HEK293T (cell line): ENCODE results near the gene MOK.
"Not testable (repeated sequence)": the region's sequence is repeated elsewhere in the genome, so short reads cannot be mapped to it uniquely, and the experiment has no call there.

ENCODE experiments used
- CTCF ChIA-PET: fragments of 350-600 bp; formaldehyde crosslinking; extraction: SDS; loops from one replicate; lab custom pipeline; 2021; ENCODE audit warnings: antibody characterized with exemption, inconsistent platforms; lab: Yijun Ruan, JAX
- POLR2A ChIA-PET: fragments of 350-600 bp; formaldehyde crosslinking; extraction: SDS; loops from one replicate; lab custom pipeline; 2020; ENCODE audit warnings: antibody characterized with exemption, inconsistent platforms; lab: Yijun Ruan, JAX
- DNase-seq: peaks from one replicate; pipeline ENCODE4 v3.0.0; 2012; ENCODE audit warnings: mixed read lengths; ENCODE audit errors: extremely low spot score
- ARNT ChIP-seq: fragments of 450-650 bp; IDR thresholded peaks from 2 replicates; pipeline ENCODE4 v1.6.1; 2017; ENCODE audit warnings: mild to moderate bottlenecking
- BHLHE40 ChIP-seq: fragments of 450-650 bp; IDR thresholded peaks from 2 replicates; pipeline ENCODE4 v1.6.1; 2016; ENCODE audit warnings: mild to moderate bottlenecking, moderate library complexity, borderline replicate concordance
- CTBP1 ChIP-seq: fragments of 450-650 bp; IDR thresholded peaks from 2 replicates; pipeline ENCODE4 v1.6.1; 2016; ENCODE audit warnings: borderline replicate concordance
- ELF4 ChIP-seq: fragments of 450-650 bp; IDR thresholded peaks from 2 replicates; pipeline ENCODE4 v1.6.1; 2017; ENCODE audit warnings: antibody characterized with exemption
- FOXA1 ChIP-seq: fragments of 450-650 bp; IDR thresholded peaks from 2 replicates; pipeline ENCODE4 v1.6.1; 2016; ENCODE audit warnings: mild to moderate bottlenecking
- FOXK2 ChIP-seq: fragments of 450-650 bp; IDR thresholded peaks from 2 replicates; pipeline ENCODE4 v1.6.1; 2016; ENCODE audit warnings: mild to moderate bottlenecking
- FOXM1 ChIP-seq: fragments of 450-650 bp; IDR thresholded peaks from 2 replicates; pipeline ENCODE4 v1.6.1; 2017; ENCODE audit warnings: mild to moderate bottlenecking, borderline replicate concordance
- HDGF ChIP-seq: fragments of 450-650 bp; IDR thresholded peaks from 2 replicates; pipeline ENCODE4 v1.6.1; 2017; ENCODE audit warnings: antibody characterized with exemption, borderline replicate concordance
- L3MBTL2 ChIP-seq: fragments of 450-650 bp; conservative IDR thresholded peaks from 2 replicates; pipeline ENCODE4 v1.6.1; 2016; ENCODE audit warnings: mild to moderate bottlenecking
- LEF1 ChIP-seq: fragments of 450-650 bp; IDR thresholded peaks from 2 replicates; pipeline ENCODE4 v1.6.1; 2017; ENCODE audit warnings: mild to moderate bottlenecking, borderline replicate concordance
- NFRKB ChIP-seq: fragments of 450-650 bp; IDR thresholded peaks from 2 replicates; pipeline ENCODE4 v1.6.1; 2016; ENCODE audit warnings: mild to moderate bottlenecking, moderate library complexity
- SP1 ChIP-seq: fragments of 450-650 bp; IDR thresholded peaks from 2 replicates; pipeline ENCODE4 v1.6.1; 2017
- SUZ12 ChIP-seq: fragments of 450-650 bp; IDR thresholded peaks from 2 replicates; pipeline ENCODE4 v1.6.1; 2016; ENCODE audit warnings: mild to moderate bottlenecking
- TARDBP ChIP-seq: fragments of 450-650 bp; IDR thresholded peaks from 2 replicates; pipeline ENCODE4 v1.6.1; 2016
- ZNF384 ChIP-seq: fragments of 450-650 bp; IDR thresholded peaks from 2 replicates; pipeline ENCODE4 v1.6.1; 2016
- TF ChIP-seq, protein P1 (sequence below): fragments of 450-650 bp; IDR thresholded peaks from 2 replicates; pipeline ENCODE4 v1.6.1; 2016

MOK gene

DNA sequence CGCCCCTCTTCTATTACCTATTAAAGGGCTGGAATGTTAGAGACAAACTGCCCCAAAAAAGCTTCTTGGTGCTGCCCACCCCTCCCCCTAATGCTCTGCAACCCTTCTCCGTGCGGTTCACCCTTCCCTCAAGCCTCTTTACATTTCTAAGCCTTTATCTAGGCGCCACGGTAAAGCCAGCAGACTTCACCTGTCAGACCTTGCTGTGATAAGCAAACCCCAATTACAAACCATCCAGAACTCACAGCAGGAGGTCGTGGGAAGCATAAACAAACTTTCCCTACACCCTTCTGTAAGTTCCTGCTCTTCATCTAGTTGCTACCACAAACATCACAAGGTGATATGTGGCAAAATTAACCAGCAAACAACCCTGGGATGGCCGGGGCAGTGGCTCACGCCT, 56.8 kb downstream of the MOK start:
- ChIA-PET CTCF (no interaction called here), POLR2A (no interaction called here)
- DNase-seq: no peak
- TF ChIP-seq FOXK2 (no peak), LEF1 (no peak), FOXM1 (no peak), L3MBTL2 (no peak)

DNA sequence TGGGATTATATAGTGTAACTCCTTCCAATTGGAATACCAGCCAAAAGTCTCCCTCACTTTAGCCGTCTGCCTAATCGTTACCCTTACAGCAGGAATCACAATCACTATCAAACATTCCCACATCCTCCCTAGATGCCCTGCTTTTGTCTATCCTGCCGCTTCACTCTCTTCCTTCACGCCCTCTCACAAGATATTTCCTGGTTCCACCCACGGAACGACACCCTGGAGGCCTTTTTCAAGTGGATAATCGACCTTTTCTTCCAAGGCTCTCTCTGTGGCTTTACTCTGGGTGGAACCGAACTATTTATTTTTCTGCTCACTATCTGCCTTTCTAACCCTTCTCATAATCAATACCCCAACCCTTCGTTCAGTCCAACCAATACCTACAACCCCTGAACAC, 58.9 kb downstream of the MOK start:
- CTCF ChIA-PET: no interaction called here
- DNase-seq: no peak
- POLR2A ChIA-PET: no interaction called here
- TF ChIP-seq CTBP1 (no peak), FOXK2 (no peak), BHLHE40 (no peak), NFRKB (no peak), SUZ12 (no peak), HDGF (no peak)

DNA sequence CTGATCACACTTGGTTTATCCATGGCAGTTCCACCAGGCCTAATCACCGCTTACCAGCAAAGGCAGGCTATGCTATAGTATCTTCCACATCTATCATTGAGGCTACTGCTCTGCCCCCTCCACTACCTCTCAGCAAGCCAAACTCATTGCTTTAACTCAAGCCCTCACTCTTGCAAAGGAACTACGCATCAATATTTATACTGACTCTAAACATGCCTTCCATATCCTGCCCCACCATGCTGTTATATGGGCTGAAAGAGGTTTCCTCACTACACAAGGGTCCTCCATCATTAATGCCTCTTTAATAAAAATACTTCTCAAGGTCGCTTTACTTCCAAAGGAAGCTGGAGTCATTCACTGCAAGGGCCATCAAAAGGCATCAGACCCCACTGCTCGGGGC, 61.2 kb downstream of the MOK start:
- CTCF ChIA-PET, POLR2A ChIA-PET, DNase-seq: not testable (repeated sequence)

DNA sequence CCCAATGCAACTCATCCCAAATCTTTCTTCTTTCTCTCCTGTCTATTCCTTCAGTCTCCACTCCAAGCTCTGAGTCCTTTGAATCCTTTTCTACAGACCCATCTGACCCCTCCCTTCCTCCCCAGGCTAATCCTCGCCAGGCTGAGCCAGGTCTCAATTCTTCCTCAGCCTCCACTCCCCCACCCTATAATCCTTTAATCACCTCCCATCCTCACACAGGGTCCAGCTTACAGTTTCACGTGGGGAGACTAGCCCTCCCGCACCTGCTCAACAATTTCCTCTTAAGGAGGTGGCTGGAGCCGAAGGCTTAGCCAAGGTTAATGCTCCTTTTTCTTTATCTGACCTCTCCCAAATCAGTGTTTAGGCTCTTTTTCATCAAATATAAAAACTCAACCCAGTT, 63.8 kb downstream of the MOK start:
- TF ChIP-seq FOXK2 (no peak), BHLHE40 (no peak), ARNT (no peak)
- TF ChIP-seq, protein P1, sequence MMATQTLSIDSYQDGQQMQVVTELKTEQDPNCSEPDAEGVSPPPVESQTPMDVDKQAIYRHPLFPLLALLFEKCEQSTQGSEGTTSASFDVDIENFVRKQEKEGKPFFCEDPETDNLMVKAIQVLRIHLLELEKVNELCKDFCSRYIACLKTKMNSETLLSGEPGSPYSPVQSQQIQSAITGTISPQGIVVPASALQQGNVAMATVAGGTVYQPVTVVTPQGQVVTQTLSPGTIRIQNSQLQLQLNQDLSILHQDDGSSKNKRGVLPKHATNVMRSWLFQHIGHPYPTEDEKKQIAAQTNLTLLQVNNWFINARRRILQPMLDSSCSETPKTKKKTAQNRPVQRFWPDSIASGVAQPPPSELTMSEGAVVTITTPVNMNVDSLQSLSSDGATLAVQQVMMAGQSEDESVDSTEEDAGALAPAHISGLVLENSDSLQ: no peak
- CTCF ChIA-PET: interaction anchor here (0.6 kb wide), 1 partner anchor 22 kb away, joined by 3 read pairs; no protein-coding TSS in a partner anchor
- POLR2A ChIA-PET: no interaction called here
- DNase-seq: no peak

DNA sequence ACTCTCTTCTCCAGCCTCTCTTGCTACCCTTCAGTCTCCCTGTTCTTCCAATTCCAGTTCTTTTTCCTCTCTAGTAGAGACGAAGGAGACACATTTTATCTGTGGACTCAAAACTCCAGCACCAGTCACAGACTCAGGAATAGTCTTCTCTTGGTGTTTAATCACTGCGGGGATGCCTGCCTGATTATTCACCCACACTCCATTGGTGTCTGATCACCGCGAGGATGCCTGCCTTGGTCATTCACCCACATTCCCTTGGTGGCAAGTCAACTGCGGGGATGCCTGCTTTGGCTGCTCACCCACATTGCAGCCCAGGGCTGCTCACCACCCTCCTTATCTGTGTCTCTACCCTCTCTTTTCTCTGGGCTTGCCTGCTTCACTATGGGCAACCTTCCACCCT, 64.5 kb downstream of the MOK start:
- CTCF ChIA-PET: interaction anchor here (0.6 kb wide), 2 partner anchors 22 to 27 kb away, joined by 3 read pairs; no protein-coding TSS in a partner anchor
- POLR2A ChIA-PET, DNase-seq: not testable (repeated sequence)

DNA sequence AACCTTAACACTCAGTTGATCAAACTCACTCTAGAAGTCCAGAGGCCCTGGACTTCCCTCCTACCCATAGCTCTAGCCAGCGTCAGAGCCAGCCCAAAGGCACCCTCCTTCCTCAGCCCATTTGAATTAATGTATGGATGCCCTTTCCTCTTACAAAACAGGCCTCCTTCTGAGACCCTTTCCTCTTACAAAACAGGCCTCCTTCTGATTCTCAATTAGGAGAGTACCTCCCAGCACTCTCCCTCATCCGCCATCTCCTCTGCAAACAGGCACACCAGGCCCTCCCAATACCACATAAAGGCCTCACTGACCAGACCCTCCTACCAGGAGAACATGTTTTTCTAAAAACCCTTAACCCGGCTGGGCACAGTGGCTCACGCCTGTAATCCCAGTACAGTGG, 65.7 kb downstream of the MOK start:
- ChIA-PET CTCF (interaction anchor here (0.6 kb wide), 1 partner anchor 18 kb away, joined by 3 read pairs; no protein-coding TSS in a partner anchor), POLR2A (no interaction called here)
- no peak for TF ChIP-seq SUZ12
- TF ChIP-seq FOXK2: no peak
- TF ChIP-seq L3MBTL2: no peak
- DNase-seq: no peak

DNA sequence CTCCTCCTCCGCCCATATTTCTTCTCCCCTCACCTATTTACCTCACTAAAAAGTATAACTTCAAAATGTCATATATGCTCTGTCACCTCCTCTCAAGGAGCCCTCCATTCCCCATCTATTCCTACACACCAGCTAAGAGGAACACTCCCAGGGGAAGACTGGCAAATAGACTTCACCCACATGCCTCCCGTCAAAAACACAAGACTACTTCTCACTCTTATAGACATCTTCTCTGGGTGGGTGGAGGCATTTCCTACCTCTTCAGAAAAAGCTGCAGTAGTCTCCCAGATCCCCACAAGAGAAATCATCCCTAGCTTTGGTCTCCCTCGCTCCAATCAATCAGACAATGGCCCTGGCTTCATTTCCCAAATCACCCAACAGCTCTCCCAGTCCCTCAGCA, 66.2 kb downstream of the MOK start:
- TF ChIP-seq ZNF384: no peak
- no peak for TF ChIP-seq FOXA1
- TF ChIP-seq FOXM1: no peak
- no peak for TF ChIP-seq CTBP1
- no peak for TF ChIP-seq BHLHE40
- no peak for TF ChIP-seq LEF1
- TF ChIP-seq L3MBTL2: no peak
- no peak for TF ChIP-seq ELF4
- TF ChIP-seq NFRKB: no peak
- TF ChIP-seq HDGF: no peak
- TF ChIP-seq FOXK2: no peak
- TF ChIP-seq ARNT: no peak
- TF ChIP-seq, protein P1: no peak
- TF ChIP-seq SUZ12: no peak
- no peak for TF ChIP-seq TARDBP
- no peak for TF ChIP-seq SP1
- no peak for DNase-seq
- POLR2A ChIA-PET: no interaction called here
- CTCF ChIA-PET: interaction anchor here (0.6 kb wide), 1 partner anchor 18 kb away, joined by 3 read pairs; no protein-coding TSS in a partner anchor

DNA sequence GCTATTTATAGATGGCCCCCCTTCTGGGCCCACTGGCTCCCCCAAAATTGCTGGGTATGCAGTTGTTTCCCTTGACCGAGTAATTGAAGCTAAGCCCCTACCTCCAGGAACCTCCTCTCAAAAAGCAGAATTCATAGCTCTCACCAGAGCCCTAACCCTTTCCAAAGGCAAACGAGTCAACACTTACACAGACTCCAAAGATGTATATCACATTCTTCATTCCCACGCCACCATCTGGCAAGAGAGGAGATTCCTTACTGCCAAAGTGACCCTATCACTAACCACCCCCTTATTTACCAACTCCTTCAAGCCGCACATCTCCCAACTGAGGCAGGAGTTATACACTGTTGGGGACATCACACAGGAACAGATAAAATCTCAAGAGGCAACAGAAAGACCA, 66.8 kb downstream of the MOK start:
- no peak for DNase-seq
- TF ChIP-seq ELF4 (no peak), NFRKB (no peak), LEF1 (no peak), L3MBTL2 (no peak), SP1 (no peak), FOXM1 (no peak), BHLHE40 (no peak), ZNF384 (no peak), FOXA1 (no peak), FOXK2 (no peak)
- TF ChIP-seq, protein P1: no peak
- POLR2A ChIA-PET: interaction anchor here (1.1 kb wide), 1 partner anchor 76 kb away, joined by 3 read pairs; no protein-coding TSS in a partner anchor
- CTCF ChIA-PET: no interaction called here
